SK-MEL-5 (cell line): ENCODE results near the gene WLS. TPM values are rescaled to one million over a fixed set of nuclear protein-coding genes. Genes with fewer than 3 reads are reported as not detected.

Experiments
- DNase-seq: peaks from one replicate; pipeline ENCODE4 v3.0.0-alpha.2; 2016; ENCODE audit warnings: low read depth, low spot score
- in situ Hi-C: cut with HindIII; loops from 2 replicates; pipeline ENCODE4 v1.10.0; 2016; ENCODE audit warnings: low sequenced_read_pairs, high pct_unique_total_duplicates, low pct_unique_long_range_greater_than_20kb
- total RNA-seq: library from RNA; depleted of rRNA; stranded (reverse); fragments of >200 nt; shearing (Covaris generic); gene quantifications from 2 replicates; pipeline ENCODE4 v1.2.3, GENCODE V29; 2014

Gene WLS
- total RNA-seq, 1 experiment from 2014 or later = 33.8 TPM

DNA sequence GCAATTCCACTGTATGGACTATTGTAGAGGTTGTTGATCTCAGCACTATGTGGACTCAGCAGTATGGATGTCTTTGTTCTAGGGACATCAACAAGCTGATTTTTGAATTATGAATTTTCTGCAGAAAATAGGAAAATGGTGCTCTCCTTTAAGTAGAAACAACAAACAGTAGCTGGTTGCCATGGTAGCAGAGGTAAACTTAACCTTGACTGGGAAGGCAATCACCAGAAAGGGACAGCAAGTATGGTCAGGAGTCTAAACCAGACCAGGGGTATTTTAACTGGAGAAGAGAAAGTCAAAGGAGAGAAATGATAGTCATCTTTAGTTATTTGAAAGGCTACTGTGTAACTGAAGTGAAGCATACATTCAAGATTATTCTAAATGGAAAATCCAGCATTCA lies 22.3 kb downstream of the WLS start:
- DNase-seq = no peak
- in situ Hi-C loops = no loop called here

DNA sequence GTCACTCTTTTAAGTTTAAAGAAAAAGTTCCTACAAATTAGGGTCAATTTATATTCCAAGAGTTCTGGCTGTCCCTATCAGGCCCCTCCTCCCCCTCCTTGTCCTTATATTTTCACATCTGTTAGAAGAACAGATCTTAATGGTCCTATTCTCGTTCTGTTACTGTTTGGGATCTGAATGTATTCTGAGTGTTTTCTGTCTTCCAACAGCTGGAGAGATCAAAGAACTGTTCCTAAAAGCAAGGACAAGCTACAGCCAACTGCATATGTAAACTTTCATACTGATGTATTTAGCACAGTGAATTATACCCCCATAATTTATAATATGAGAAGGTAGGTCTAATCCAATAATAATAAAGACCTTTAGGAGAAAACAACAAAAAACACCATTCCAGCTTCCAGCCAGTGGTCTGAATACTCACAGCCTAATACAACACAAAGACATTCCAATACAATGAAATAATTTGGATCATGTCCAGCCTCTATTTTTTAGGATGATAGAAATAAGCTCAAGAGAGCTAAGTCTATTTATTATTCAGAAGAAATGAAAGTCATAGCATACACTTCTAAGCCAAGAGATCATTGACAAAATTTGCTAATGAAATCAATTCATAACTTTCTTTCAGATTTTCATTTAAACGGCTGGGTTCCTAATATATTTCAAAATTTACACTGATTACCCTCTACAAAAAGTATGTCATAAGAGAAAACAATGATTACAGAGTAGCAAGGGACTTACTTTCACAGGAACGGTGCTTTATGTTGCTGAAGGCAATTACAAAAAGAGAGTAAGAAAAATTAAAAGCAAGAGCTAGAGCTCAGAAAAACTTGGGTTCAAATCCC lies 25.3 kb downstream of the WLS start:
- no peak for DNase-seq
- in situ Hi-C loops = no loop called here

- in situ Hi-C loops = no loop called here
- no peak for DNase-seq
Measured at GRCh38 chr1:68205794-68206358, 26.4 kb downstream of the WLS start.

- no peak for DNase-seq
- in situ Hi-C loops = no loop called here
Measured at GRCh38 chr1:68204977-68205630, 27.2 kb downstream of the WLS start.

DNA sequence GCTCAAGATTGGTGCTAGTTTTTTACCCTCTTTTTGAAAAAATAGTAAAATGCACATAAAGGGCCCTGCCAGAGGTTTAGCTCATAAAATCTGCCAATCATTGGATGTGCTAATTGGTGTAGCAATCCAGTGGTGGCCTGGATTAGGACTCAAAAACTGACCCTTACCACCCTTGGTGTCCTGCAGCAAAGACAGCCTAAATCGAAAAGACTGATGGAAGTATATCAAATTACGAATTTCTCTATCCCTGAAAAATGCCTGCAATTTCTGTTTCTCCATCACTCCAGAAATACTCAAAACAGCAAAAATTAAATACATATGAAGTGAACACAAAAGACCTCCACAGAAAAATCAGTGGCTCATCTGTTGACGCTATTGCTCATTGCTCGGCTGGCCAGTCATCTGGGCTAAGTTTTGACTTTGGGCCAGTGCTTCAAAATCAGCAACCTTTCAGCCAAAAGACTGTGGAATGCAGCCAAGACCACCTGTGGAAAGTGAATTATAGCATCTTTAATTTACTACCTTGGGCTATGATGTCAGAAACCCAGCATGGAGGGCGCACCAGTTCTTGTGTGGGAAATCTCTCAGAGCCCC lies 30.0 kb downstream of the WLS start:
- in situ Hi-C loops = no loop called here
- DNase-seq = no peak

DNA sequence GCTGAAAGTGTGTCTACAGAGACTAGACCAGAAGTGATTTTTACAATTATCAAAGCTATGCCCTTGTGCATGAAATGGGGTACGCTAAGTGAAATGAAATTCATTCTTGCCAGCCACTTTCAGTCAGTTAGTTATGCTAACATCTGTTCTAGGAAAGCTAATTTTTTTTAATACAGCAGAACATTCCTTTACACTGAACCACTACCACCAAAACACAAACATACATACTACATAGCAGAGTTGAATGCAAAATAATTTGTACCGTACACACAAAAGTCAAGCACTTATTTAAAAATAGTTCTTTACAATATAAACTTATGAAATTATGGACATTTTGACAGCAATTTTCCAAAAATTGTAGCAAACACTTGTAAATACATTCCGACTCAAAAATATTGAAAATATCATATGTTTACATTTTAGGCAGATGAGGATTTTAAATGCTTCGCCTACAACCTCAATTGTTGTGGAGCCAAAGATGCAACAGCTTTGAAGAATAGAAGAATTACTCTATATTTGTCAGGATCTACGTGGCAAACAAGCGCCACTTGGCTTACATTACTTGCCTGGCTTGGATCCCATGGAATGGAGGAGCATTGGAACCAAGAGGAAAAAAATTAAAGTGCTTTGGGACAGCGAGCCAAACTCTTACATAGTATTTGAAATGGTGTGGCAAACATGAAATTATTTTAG lies 30.6 kb downstream of the WLS start:
- in situ Hi-C loops = no loop called here
- DNase-seq = no peak

GRCh38 chr1:68199603-68200002 lies 32.7 kb downstream of the WLS start:
- in situ Hi-C loops = no loop called here

GRCh38 chr1:68198752-68199151 lies 33.6 kb downstream of the WLS start:
- DNase-seq = no peak
- in situ Hi-C loops = no loop called here

More at GRCh38 chr1:68199603-68200002, 32.7 kb downstream of the WLS start:
- DNase-seq = peak; percentile 7

- no peak for DNase-seq
- in situ Hi-C loops = no loop called here
Measured at GRCh38 chr1:68197891-68198290, 34.4 kb downstream of the WLS start.

DNA sequence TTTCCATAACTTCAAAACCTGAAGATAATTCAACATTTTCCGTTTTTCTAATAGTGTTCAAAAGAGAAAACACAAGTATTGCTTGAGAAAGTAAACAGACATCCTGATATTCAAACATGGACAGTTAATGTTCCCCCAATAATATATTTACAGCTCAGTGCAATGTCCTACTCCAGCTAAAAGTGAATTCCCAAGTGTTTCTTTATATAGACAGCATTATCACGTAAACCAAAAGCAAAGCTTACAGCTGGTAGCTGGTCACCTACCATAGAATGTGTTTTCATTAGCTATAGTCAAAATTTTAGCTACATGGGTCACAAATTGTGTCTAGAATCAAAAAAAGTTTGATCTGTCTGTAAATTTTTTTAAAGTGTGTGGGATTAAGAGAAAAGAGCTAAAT lies 34.9 kb downstream of the WLS start:
- DNase-seq = no peak
- in situ Hi-C loops = no loop called here

DNA sequence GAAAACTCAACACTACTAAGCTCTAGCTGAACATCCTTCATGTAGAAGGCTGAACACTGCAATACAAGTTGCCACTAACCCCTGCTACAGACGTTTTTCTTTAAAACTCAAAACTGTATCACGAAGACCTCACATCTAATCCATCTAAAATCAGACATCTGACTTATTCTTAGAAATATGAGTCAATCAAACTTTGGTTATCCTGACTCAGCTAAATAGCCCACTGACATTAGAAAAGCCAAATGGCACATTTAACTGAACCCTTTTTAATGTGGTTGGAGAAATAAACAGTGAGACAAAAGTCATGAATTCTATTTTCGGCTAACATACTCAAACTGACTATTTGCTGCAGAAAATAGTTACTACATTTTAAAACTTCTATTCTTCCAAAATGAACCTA lies 35.6 kb downstream of the WLS start:
- in situ Hi-C loops = no loop called here
- no peak for DNase-seq

DNA sequence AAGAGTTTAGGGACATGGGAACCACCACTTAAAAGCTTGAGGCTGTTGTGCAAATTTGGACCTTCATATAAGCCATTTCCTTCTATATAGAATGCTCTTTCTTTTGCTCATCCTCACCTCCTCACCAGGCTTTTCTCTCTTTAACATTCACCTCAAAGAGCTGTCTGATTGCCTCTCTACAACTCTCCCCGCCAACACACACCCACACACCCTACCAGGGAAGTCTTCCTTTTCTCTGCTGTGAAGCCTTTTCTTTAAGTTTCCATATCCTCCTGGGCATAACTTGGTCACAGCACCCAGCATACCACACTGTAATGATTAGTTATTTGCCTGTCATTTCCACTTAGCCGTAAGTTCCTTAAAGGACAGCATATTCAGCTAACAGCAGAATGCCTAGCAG lies 40.6 kb downstream of the WLS start:
- no peak for DNase-seq
- in situ Hi-C loops = no loop called here

DNA sequence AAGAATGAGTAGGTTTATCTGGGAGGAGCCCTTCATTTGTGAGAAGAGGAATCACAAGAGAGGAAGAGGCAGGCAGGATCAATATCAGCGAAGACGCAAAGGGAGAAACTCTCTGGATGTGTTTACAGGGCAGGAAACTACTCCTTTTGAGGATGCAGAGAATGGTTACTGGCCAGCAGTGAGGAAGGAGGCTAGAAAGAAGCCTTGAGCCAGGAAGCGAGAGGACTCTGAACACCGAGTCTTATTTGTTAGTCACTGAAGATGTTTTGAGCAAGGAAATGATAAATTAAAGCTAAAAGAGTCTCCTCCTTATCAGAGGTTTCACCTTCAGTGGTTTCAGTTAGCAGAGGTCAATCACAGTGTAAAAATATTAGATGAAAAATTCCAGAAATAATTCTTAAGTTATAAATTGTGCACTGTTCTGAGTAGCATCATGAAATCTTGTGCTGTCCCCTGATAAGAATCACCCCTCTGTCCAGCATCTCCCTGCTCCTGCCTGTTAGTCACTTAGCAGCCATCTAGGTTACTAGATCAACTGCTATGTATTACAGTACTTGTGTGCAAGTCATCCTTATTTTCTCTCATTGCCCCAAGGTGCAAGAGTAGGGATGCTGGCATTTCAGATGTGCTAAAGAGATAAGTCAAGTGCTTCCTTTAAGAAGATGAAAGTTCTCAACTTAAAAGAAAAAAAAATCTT lies 43.5 kb downstream of the WLS start:
- in situ Hi-C loops = no loop called here
- no peak for DNase-seq

- peak; percentile 25 for DNase-seq
- in situ Hi-C loops = no loop called here
Measured at GRCh38 chr1:68188060-68188538, 44.2 kb downstream of the WLS start.

GRCh38 chr1:68185743-68186142 lies 46.6 kb downstream of the WLS start:
- in situ Hi-C loops = no loop called here
- no peak for DNase-seq

GRCh38 chr1:68183895-68184294 lies 48.4 kb downstream of the WLS start:
- DNase-seq = no peak
- in situ Hi-C loops = no loop called here

DNA sequence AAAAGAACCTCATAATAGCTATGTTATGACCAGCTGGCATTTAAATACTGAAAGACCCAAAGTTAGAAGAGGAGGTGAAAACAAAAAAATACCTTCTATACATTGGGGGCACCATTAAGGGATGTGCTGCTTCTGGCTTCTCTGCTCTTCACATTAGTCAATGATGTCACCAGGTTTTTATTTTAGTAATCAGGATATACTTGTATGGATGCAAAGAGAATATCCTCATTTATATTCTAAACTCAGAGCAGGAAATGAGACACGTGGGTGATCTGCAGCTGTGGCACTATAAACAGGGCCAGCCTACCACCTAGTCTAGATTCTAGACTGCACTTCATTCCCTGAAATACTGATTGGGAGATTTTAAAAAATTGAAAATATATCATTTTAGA lies 51.2 kb downstream of the WLS start:
- in situ Hi-C loops = no loop called here
- no peak for DNase-seq
